DOHH2 (cell line): ENCODE measurements around the gene PTRHD1.

Source experiments
- H3F3A ChIP-seq: fragments of 200-600 bp; sonication (generic), shearing (Covaris generic); 2 replicates; pipeline ENCODE4 v1.6.0; 2016; ENCODE audit warnings: antibody characterized with exemption, mild to moderate bottlenecking; ENCODE audit not compliant: control insufficient read depth, insufficient read depth
- H3K27ac ChIP-seq: fragments of 200-600 bp; sonication (generic); 2 replicates; pipeline ENCODE4 v1.5.1; 2014; ENCODE audit warnings: low read depth, mild to moderate bottlenecking, low read length, moderate library complexity
- H3K27me3 ChIP-seq: fragments of 200-600 bp; sonication (generic); 2 replicates; pipeline ENCODE4 v1.6.1; 2014; ENCODE audit warnings: mild to moderate bottlenecking, low read length, mixed read lengths; ENCODE audit not compliant: control insufficient read depth
- H3K36me3 ChIP-seq: fragments of 200-600 bp; sonication (generic); 2 replicates; pipeline ENCODE4 v1.6.1; 2014; ENCODE audit warnings: mild to moderate bottlenecking, low read length, moderate library complexity, mixed read lengths; ENCODE audit not compliant: control insufficient read depth
- H3K4me1 ChIP-seq: fragments of 200-600 bp; sonication (generic); 2 replicates; pipeline ENCODE4 v1.6.1; 2014; ENCODE audit warnings: mild to moderate bottlenecking, low read length, mixed read lengths; ENCODE audit not compliant: control insufficient read depth
- H3K4me2 ChIP-seq: fragments of 200-600 bp; sonication (generic); 2 replicates; pipeline ENCODE4 v1.6.0; 2014; ENCODE audit warnings: mild to moderate bottlenecking, low read length, moderate library complexity
- H3K4me3 ChIP-seq: fragments of 200-600 bp; sonication (generic); 2 replicates; pipeline ENCODE4 v1.5.1; 2014; ENCODE audit warnings: mild to moderate bottlenecking, low read length, mixed read lengths
- H3K79me2 ChIP-seq: fragments of 200-600 bp; sonication (generic); 2 replicates; pipeline ENCODE4 v1.6.1; 2014; ENCODE audit warnings: mild to moderate bottlenecking, low read length, mixed read lengths; ENCODE audit not compliant: control insufficient read depth
- H3K9me2 ChIP-seq: fragments of 200-600 bp; sonication (generic); replicated peaks from 2 replicates; pipeline ENCODE4 v1.6.1; 2014; ENCODE audit warnings: mild to moderate bottlenecking, low read length, mixed read lengths; ENCODE audit not compliant: control insufficient read depth
- H3K9me3 ChIP-seq: fragments of 200-600 bp; sonication (generic); 2 replicates; pipeline ENCODE4 v1.6.1; 2014; ENCODE audit warnings: antibody characterized with exemption, low read length, mixed read lengths; ENCODE audit not compliant: control insufficient read depth, insufficient read depth
- H4K20me1 ChIP-seq: fragments of 200-600 bp; sonication (generic); 2 replicates; pipeline ENCODE4 v1.6.0; 2014; ENCODE audit warnings: low read depth, mild to moderate bottlenecking, antibody characterized with exemption, low read length, moderate library complexity; ENCODE audit not compliant: control insufficient read depth, insufficient read depth
- CTCF ChIP-seq: fragments of 200-600 bp; sonication (generic); IDR thresholded peaks from one replicate; pipeline ENCODE4 v1.5.1; 2014; ENCODE audit warnings: antibody characterized with exemption, mild to moderate bottlenecking, low read depth, low read length; ENCODE audit not compliant: poor library complexity, severe bottlenecking
- EZH2phosphoT487 ChIP-seq: fragments of 200-600 bp; sonication (generic); IDR thresholded peaks from 2 replicates; pipeline ENCODE4 v1.6.1; 2017; ENCODE audit warnings: borderline replicate concordance, mild to moderate bottlenecking, antibody characterized with exemption, low read length, moderate library complexity, mixed read lengths

The PTRHD1 gene

GRCh38 chr2:24762518-24762917 lies 30.7 kb downstream of the PTRHD1 start:
- Histone ChIP-seq H3F3A (no peaks in the 10 kb centered on the region), H4K20me1 (no peaks in the 10 kb centered on the region), H3K79me2 (no peaks in the 10 kb centered on the region), H3K4me1 (no peaks in the 10 kb centered on the region), H3K36me3 (peaks cover 4% of the 10 kb centered on the region; the same call in 1 of the 2 replicates), H3K4me2 (no peak overlapping the region), H3K27me3 (no peaks in the 10 kb centered on the region), H3K27ac (no peak overlapping the region), H3K9me2 (no peaks in the 10 kb centered on the region), H3K9me3 (no peaks in the 10 kb centered on the region), H3K4me3 (no peak overlapping the region)
- TF ChIP-seq CTCF: no peak
- TF ChIP-seq EZH2phosphoT487: no peak

- no peaks in the 10 kb centered on the region for H3K79me2 ChIP-seq
- no peaks in the 10 kb centered on the region for H3K9me3 ChIP-seq
- H3K9me2 ChIP-seq: no peaks in the 10 kb centered on the region
- H3K4me2 ChIP-seq: no peak overlapping the region
- no peak overlapping the region for H3K27ac ChIP-seq
- peaks cover 4% of the 10 kb centered on the region; the same call in 1 of the 2 replicates for H3K36me3 ChIP-seq
- TF ChIP-seq EZH2phosphoT487: no peak
- TF ChIP-seq CTCF: no peak
- no peaks in the 10 kb centered on the region for H3K27me3 ChIP-seq
- no peak overlapping the region for H3K4me3 ChIP-seq
- H4K20me1 ChIP-seq: no peaks in the 10 kb centered on the region
- no peaks in the 10 kb centered on the region for H3F3A ChIP-seq
- H3K4me1 ChIP-seq: no peaks in the 10 kb centered on the region
Observed at GRCh38 chr2:24761866-24762265, 31.3 kb downstream of the PTRHD1 start.

- no peaks in the 10 kb centered on the region; the same call in 1 of the 2 replicates for H3K9me2 ChIP-seq
- H3K4me3 ChIP-seq: no peak overlapping the region
- no peak overlapping the region for H3K27ac ChIP-seq
- TF ChIP-seq EZH2phosphoT487: no peak
- no peak for TF ChIP-seq CTCF
- H3K4me2 ChIP-seq: no peak overlapping the region
- H3K4me1 ChIP-seq: no peaks in the 10 kb centered on the region
- H3K36me3 ChIP-seq: no peaks in the 10 kb centered on the region
- H4K20me1 ChIP-seq: no peaks in the 10 kb centered on the region
- no peaks in the 10 kb centered on the region for H3K9me3 ChIP-seq
- H3F3A ChIP-seq: no peaks in the 10 kb centered on the region
- no peaks in the 10 kb centered on the region for H3K79me2 ChIP-seq
- H3K27me3 ChIP-seq: no peaks in the 10 kb centered on the region
Observed at GRCh38 chr2:24756789-24757188, 36.4 kb downstream of the PTRHD1 start.
